SK-N-SH treated with all-trans-retinoic acid at 6 μM for 48 hours (cell line): ENCODE measurements around the gene ZDHHC11.

Experiments used
- BACH2 ChIP-seq: fragments of 250-450 bp; sonication (Bioruptor Pico); IDR thresholded peaks from 2 replicates; pipeline ENCODE4 v1.9.0; 2021; ENCODE audit warnings: mild to moderate bottlenecking, borderline replicate concordance
- PATZ1 ChIP-seq: fragments of 250-450 bp; sonication (Bioruptor Pico); IDR thresholded peaks from 2 replicates; pipeline ENCODE4 v1.8.0; 2020; ENCODE audit warnings: mild to moderate bottlenecking, moderate library complexity, borderline replicate concordance
- TOX ChIP-seq: fragments of 250-450 bp; sonication (Bioruptor Pico); IDR thresholded peaks from 2 replicates; pipeline ENCODE4 v1.8.0; 2021; ENCODE audit warnings: mild to moderate bottlenecking, moderate library complexity, borderline replicate concordance
- TSHZ2 ChIP-seq: fragments of 250-450 bp; sonication (Bioruptor Pico); IDR thresholded peaks from 2 replicates; pipeline ENCODE4 v1.5.0; 2020; ENCODE audit warnings: mild to moderate bottlenecking, moderate library complexity
- ZC3H10 ChIP-seq: fragments of 250-450 bp; sonication (Bioruptor Pico); IDR thresholded peaks from 2 replicates; pipeline ENCODE4 v1.5.1; 2021; ENCODE audit warnings: mild to moderate bottlenecking, moderate library complexity
- ZNF70 ChIP-seq: fragments of 450-650 bp; formaldehyde crosslinking; IDR thresholded peaks from 2 replicates; pipeline ENCODE4 v1.5.0; 2020; ENCODE audit warnings: mild to moderate bottlenecking, moderate library complexity

GRCh38 chr5:885529-885928 is 34.7 kb upstream of the ZDHHC11 start:
- TF ChIP-seq ZNF70 (CRISPR knock-in tag) (no peak), ZC3H10 (CRISPR knock-in tag) (no peak), TOX (CRISPR knock-in tag) (no peak), BACH2 (CRISPR knock-in tag) (no peak), PATZ1 (CRISPR knock-in tag) (no peak), TSHZ2 (CRISPR knock-in tag) (no peak)
